A549 (cell line): ENCODE measurements around the gene SGO1. TPM values are rescaled to one million over a fixed set of nuclear protein-coding genes. Genes with fewer than 3 reads are reported as not detected.

Source experiments
- ATAC-seq, 2 experiments: fragments of 200-7000 bp in 1 of 2; fragments of >200 bp in 1 of 2; cut with Nextera tagmentation in 1 of 2; cut with Tn5 transposase in 1 of 2; 3 replicates each; pipeline versions ENCODE4 v1.8.0 to v1.9.1; 2018 to 2020; ENCODE audit warnings: mild to moderate bottlenecking in 1 of 2, moderate library complexity in 1 of 2
- CTCF ChIA-PET: fragments of 300-600 bp; sonication (Branson Sonifier 250); formaldehyde crosslinking; extraction: SDS; loops from one replicate; lab custom pipeline; 2021; ENCODE audit warnings: antibody characterized with exemption, inconsistent platforms; lab: Yijun Ruan, JAX
- POLR2A ChIA-PET: fragments of 350-600 bp; formaldehyde crosslinking; extraction: SDS; loops from one replicate; lab custom pipeline; 2021; ENCODE audit warnings: antibody characterized with exemption, inconsistent platforms; lab: Yijun Ruan, JAX
- DNase-seq, 2 experiments: peaks; one replicate each; pipeline versions ENCODE4 v3.0.0 to v3.0.0-alpha.2; 2011 to 2016; ENCODE audit warnings: low read depth in 1 of 2, low spot score in 1 of 2
- FAIRE-seq: peaks from 2 replicates; lab custom pipeline; 2011; peaks lifted over from hg19 to GRCh38; lab: Jason Lieb, UNC
- H3K27ac ChIP-seq, 2 experiments: fragments of >200 bp; sonication (Bioruptor Twin); formaldehyde crosslinking; 3 replicates each; pipeline ENCODE4 v1.5.1; 2016 to 2017
- H3K4me1 ChIP-seq: fragments of >200 bp; sonication (Bioruptor Twin); formaldehyde crosslinking; 3 replicates; pipeline ENCODE4 v1.6.1; 2016
- H3K4me2 ChIP-seq: fragments of >200 bp; sonication (Bioruptor Twin); formaldehyde crosslinking; 3 replicates; pipeline ENCODE4 v1.6.1; 2016
- H3K4me3 ChIP-seq: fragments of >200 bp; sonication (Bioruptor Twin); formaldehyde crosslinking; 3 replicates; pipeline ENCODE4 v1.5.1; 2016
- H3K9me3 ChIP-seq: fragments of >200 bp; sonication (Bioruptor Twin); formaldehyde crosslinking; 3 replicates; pipeline ENCODE4 v1.6.1; 2016
- CHD2 ChIP-seq: fragments of 150-350 bp; IDR thresholded peaks from 2 replicates; pipeline ENCODE4 v1.6.1; 2014; ENCODE audit warnings: low read length; ENCODE audit not compliant: partially characterized antibody
- CHD4 ChIP-seq: fragments of 200-600 bp; sonication (generic); IDR thresholded peaks from 2 replicates; pipeline ENCODE4 v1.6.1; 2016; ENCODE audit warnings: antibody characterized with exemption, mild to moderate bottlenecking, borderline replicate concordance
- CTCF ChIP-seq: fragments of >200 bp; sonication (Bioruptor Twin); formaldehyde crosslinking; IDR thresholded peaks from 3 replicates; pipeline ENCODE4 v1.5.1; 2016
- ELK1 ChIP-seq: fragments of 150-350 bp; IDR thresholded peaks from 2 replicates; pipeline ENCODE4 v1.6.1; 2014; ENCODE audit warnings: low read depth, mild to moderate bottlenecking, low read length
- EP300 ChIP-seq, 2 experiments: fragments of >200 bp; sonication (Bioruptor Twin); formaldehyde crosslinking; IDR thresholded peaks; 2 replicates in 1 of 2; 3 replicates in 1 of 2; pipeline ENCODE4 v1.6.1; 2016 to 2017
- FOSL2 ChIP-seq, 2 experiments: fragments of 450-650 bp in 1 of 2; fragments of >200 bp in 1 of 2; sonication (Bioruptor Twin) in 1 of 2; formaldehyde crosslinking; IDR thresholded peaks; 2 replicates each; pipeline versions ENCODE4 v1.5.0 to v1.6.1; 2016 to 2020; ENCODE audit warnings: mild to moderate bottlenecking in 1 of 2, moderate library complexity in 1 of 2
- HES2 ChIP-seq: fragments of >200 bp; sonication (Bioruptor Twin); formaldehyde crosslinking; IDR thresholded peaks from 2 replicates; pipeline ENCODE4 v1.6.1; 2016
- JUN ChIP-seq, 2 experiments: fragments of >200 bp; sonication (Bioruptor Twin); formaldehyde crosslinking; IDR thresholded peaks; 2 replicates in 1 of 2; 3 replicates in 1 of 2; pipeline ENCODE4 v1.6.1; 2016 to 2017
- MAFK ChIP-seq: fragments of 450-650 bp; IDR thresholded peaks from 2 replicates; pipeline ENCODE4 v1.6.1; 2014; ENCODE audit not compliant: partially characterized antibody
- NPAS2 ChIP-seq: fragments of 250-450 bp; sonication (Bioruptor Pico); IDR thresholded peaks from 2 replicates; pipeline ENCODE4 v1.8.0; 2022; ENCODE audit warnings: mild to moderate bottlenecking, moderate library complexity, borderline replicate concordance
- PBX3 ChIP-seq: IDR thresholded peaks from 2 replicates; pipeline ENCODE4 v1.6.1; 2012
- RAD21 ChIP-seq, 2 experiments: fragments of >200 bp in 1 of 2; sonication (Bioruptor Twin) in 1 of 2; formaldehyde crosslinking in 1 of 2; IDR thresholded peaks in 1 of 2; conservative IDR thresholded peaks in 1 of 2; 2 replicates in 1 of 2; 3 replicates in 1 of 2; pipeline ENCODE4 v1.6.1; 2012 to 2018; ENCODE audit warnings: inconsistent platforms in 1 of 2
- RARB ChIP-seq: fragments of 250-450 bp; sonication (Bioruptor Pico); IDR thresholded peaks from 2 replicates; pipeline ENCODE4 v1.8.0; 2021; ENCODE audit warnings: mild to moderate bottlenecking, moderate library complexity
- REST ChIP-seq: fragments of 200-600 bp; sonication (generic); IDR thresholded peaks from 2 replicates; pipeline ENCODE4 v1.6.1; 2016; ENCODE audit warnings: antibody characterized with exemption, mild to moderate bottlenecking, moderate library complexity
- RNF2 ChIP-seq: fragments of 200-600 bp; sonication (generic); IDR thresholded peaks from 2 replicates; pipeline ENCODE4 v1.6.1; 2016; ENCODE audit warnings: low read depth, mild to moderate bottlenecking, antibody characterized with exemption, moderate library complexity, borderline replicate concordance
- SMC3 ChIP-seq: fragments of >200 bp; sonication (Bioruptor Twin); formaldehyde crosslinking; IDR thresholded peaks from 3 replicates; pipeline ENCODE4 v1.6.1; 2018; ENCODE audit warnings: inconsistent platforms
- TFCP2L1 ChIP-seq: fragments of 250-450 bp; sonication (Bioruptor Pico); IDR thresholded peaks from 2 replicates; pipeline ENCODE4 v1.5.0; 2021; ENCODE audit warnings: mild to moderate bottlenecking
- ZSCAN20 ChIP-seq: fragments of 250-450 bp; sonication (Bioruptor Pico); IDR thresholded peaks from 2 replicates; pipeline ENCODE4 v1.8.0; 2022; ENCODE audit warnings: mild to moderate bottlenecking, moderate library complexity
- WGBS: methylation state at CpG from one replicate; pipeline ENCODE4 v1.1.6; 2017; ENCODE audit errors: missing lambda C conversion rate; 5-methylcytosine and 5-hydroxymethylcytosine counted together
- polyA plus RNA-seq, 4 experiments: library from polyadenylated mRNA; depleted of rRNA in 3 of 4; stranded (reverse); fragments of >200 nt; fragmentation: RNase III in 1 of 4; extraction: RNeasy Plus Mini Kit Qiagen cat#74134 plus additional on column Dnase treatment in 1 of 4; gene quantifications; 2 replicates in 3 of 4; 3 replicates in 1 of 4; pipeline ENCODE4 v1.2.3, GENCODE V29; 2011 to 2017

The SGO1 gene
- polyA plus RNA-seq, 2 of the 4 experiments (the other 2 are of a cell fraction): 17.1 to 25.2 TPM

- H3K4me1 ChIP-seq: no peaks in the 10 kb centered on the region
- no peak overlapping the region for H3K27ac ChIP-seq
- H3K4me3 ChIP-seq: no peak overlapping the region
- ChIA-PET POLR2A (no interaction called here), CTCF (interaction anchor here (0.8 to 1.4 kb wide), 6 partner anchors 8 to 1669 kb away, joined by 3 to 4 read pairs (median 4); no protein-coding TSS in a partner anchor)
- H3K4me2 ChIP-seq: no peak overlapping the region
- no peaks in the 10 kb centered on the region for H3K9me3 ChIP-seq
- ATAC-seq (peak; percentile 79 to 80), DNase-seq (peak; percentile 12 to 42), FAIRE-seq (no peak)
- WGBS: 7% methylated on average over 2 of the region's 2 CpGs
- TF ChIP-seq HES2: no peak
- TF ChIP-seq RAD21 (conservative IDR thresholded peaks at IDR 0.05 in 1 of 2, IDR thresholded peaks at IDR 0.05 in 1 of 2): peak; percentile 70 to 71
- no peak for TF ChIP-seq JUN (IDR thresholded peaks at IDR 0.05)
- TF ChIP-seq FOSL2 (IDR thresholded peaks at IDR 0.05): no peak
- TF ChIP-seq FOSL2 (CRISPR knock-in tag; IDR thresholded peaks at IDR 0.05): no peak
- TF ChIP-seq CHD2: no peak
- TF ChIP-seq TFCP2L1 (CRISPR knock-in tag): no peak
- TF ChIP-seq RARB (CRISPR knock-in tag): no peak
- TF ChIP-seq SMC3: peak; percentile 56
- TF ChIP-seq CTCF: peak; percentile 63
- no peak for TF ChIP-seq MAFK
Measured at GRCh38 chr3:20225769-20226168, 39.8 kb upstream of the SGO1 start.

GRCh38 chr3:20222274-20222673 lies 36.3 kb upstream of the SGO1 start:
- Histone ChIP-seq H3K4me2 (no peak overlapping the region), H3K4me1 (no peaks in the 10 kb centered on the region), H3K4me3 (no peak overlapping the region), H3K27ac (no peak overlapping the region), H3K9me3 (no peaks in the 10 kb centered on the region)
- TF ChIP-seq RNF2 (no peak), ELK1 (no peak), NPAS2 (CRISPR knock-in tag) (no peak), RARB (CRISPR knock-in tag) (no peak), CHD4 (no peak), REST (no peak), EP300 (IDR thresholded peaks at IDR 0.05) (no peak), JUN (IDR thresholded peaks at IDR 0.05) (no peak), MAFK (no peak), PBX3 (no peak), ZSCAN20 (CRISPR knock-in tag) (no peak)
- ATAC-seq (no peak), DNase-seq (no peak), FAIRE-seq (no peak)
- ChIA-PET CTCF (no interaction called here), POLR2A (no interaction called here)
- WGBS: 0% methylated on average over 2 of the region's 2 CpGs
